Caco-2 (cell line): ENCODE data around the gene STPG2. TPM values are rescaled to one million over a fixed set of nuclear protein-coding genes. Genes with fewer than 3 reads are reported as not detected.

Experiments used
- BruUV-seq: library from RNA; stranded (reverse); fragments of 400-500 nt; replicated peaks from 2 replicates; lab custom pipeline; 2021; lab: Mats Ljungman, UMichigan
- CTCF ChIA-PET: fragments of 300-600 bp; sonication (Branson Sonifier 250); formaldehyde crosslinking; loops from one replicate; lab custom pipeline; 2022; ENCODE audit warnings: antibody characterized with exemption; lab: Charles Lee
- POLR2A ChIA-PET: fragments of 300-600 bp; sonication (Branson Sonifier 250); formaldehyde crosslinking; loops from one replicate; lab custom pipeline; 2022; ENCODE audit warnings: antibody characterized with exemption; lab: Charles Lee
- DNase-seq, 2 experiments: peaks; one replicate each; pipeline versions ENCODE4 v3.0.0 to v3.0.0-alpha.2; 2020 to 2022
- H3K27me3 ChIP-seq: replicated peaks from 2 replicates; pipeline ENCODE4 v1.6.0; 2011; ENCODE audit warnings: low read length; ENCODE audit not compliant: control insufficient read depth, insufficient read depth
- H3K36me3 ChIP-seq: 2 replicates; pipeline ENCODE4 v1.5.1; 2011; ENCODE audit warnings: low read length; ENCODE audit not compliant: control insufficient read depth, insufficient read depth
- H3K4me1 ChIP-seq: fragments of 250-450 bp; sonication (Bioruptor Pico); 2 replicates; pipeline ENCODE4 v1.5.1; 2020; ENCODE audit warnings: mild to moderate bottlenecking
- H3K4me3 ChIP-seq: 2 replicates; pipeline ENCODE4 v1.5.1; 2011; ENCODE audit warnings: low read depth, mild to moderate bottlenecking, control low read depth, low read length
- H3K9me3 ChIP-seq: fragments of 250-450 bp; sonication (Bioruptor Pico); 2 replicates; pipeline ENCODE4 v1.5.1; 2020; ENCODE audit warnings: mild to moderate bottlenecking, moderate library complexity
- H3K27ac Mint-ChIP-seq: one replicate; pipeline ENCODE4 v1.8.0; 2022; ENCODE audit warnings: mixed read lengths; ENCODE audit not compliant: unreplicated experiment
- H3K27me3 Mint-ChIP-seq: one replicate; pipeline ENCODE4 v1.8.0; 2022; ENCODE audit warnings: mixed read lengths; ENCODE audit not compliant: insufficient read depth, unreplicated experiment
- H3K36me3 Mint-ChIP-seq: one replicate; pipeline ENCODE4 v1.8.0; 2022; ENCODE audit warnings: mild to moderate bottlenecking, mixed read lengths; ENCODE audit not compliant: insufficient read depth, unreplicated experiment
- H3K4me1 Mint-ChIP-seq: one replicate; pipeline ENCODE4 v1.8.0; 2022; ENCODE audit warnings: low read depth, mixed read lengths; ENCODE audit not compliant: unreplicated experiment
- H3K4me3 Mint-ChIP-seq: one replicate; pipeline ENCODE4 v1.8.0; 2022; ENCODE audit warnings: mild to moderate bottlenecking, moderate library complexity, mixed read lengths; ENCODE audit not compliant: unreplicated experiment
- H3K9me3 Mint-ChIP-seq: one replicate; pipeline ENCODE4 v1.8.0; 2022; ENCODE audit warnings: mixed read lengths; ENCODE audit not compliant: unreplicated experiment
- CTCF ChIP-seq, 2 experiments: fragments of 200-600 bp in 1 of 2; IDR thresholded peaks; 1 replicate in 1 of 2; 2 replicates in 1 of 2; pipeline versions ENCODE4 v1.5.1 to v1.8.0; 2011 to 2022; ENCODE audit warnings: antibody characterized with exemption in 1 of 2, control low read depth in 1 of 2, inconsistent platforms in 1 of 2, low read depth in 1 of 2, low read length in 1 of 2, mild to moderate bottlenecking in 1 of 2, moderate library complexity in 1 of 2; ENCODE audit not compliant: insufficient read depth in 1 of 2, severe bottlenecking in 1 of 2, unreplicated experiment in 1 of 2
- intact Hi-C: fragments of 100-400 bp; cut with micrococcal nuclease; formaldehyde crosslinking; loops from one replicate; pipeline ENCODE4 v1.10.0; 2022; ENCODE audit not compliant: unreplicated experiment
- total RNA-seq: library from RNA; stranded (reverse); gene quantifications from 2 replicates; pipeline ENCODE4 v1.2.3, GENCODE V29; 2022

The STPG2 gene
- total RNA-seq, 1 experiment from 2014 or later: not detected

- Mint-ChIP-seq H3K4me1 (no peaks in the 10 kb centered on the region), H3K27ac (no peak overlapping the region), H3K9me3 (no peaks in the 10 kb centered on the region), H3K27me3 (peaks cover 12% of the 10 kb centered on the region), H3K36me3 (no peaks in the 10 kb centered on the region), H3K4me3 (no peak overlapping the region)
- TF ChIP-seq CTCF (IDR thresholded peaks at IDR 0.05; ENCODE audit: insufficient read depth in 1 of 2, low read depth in 1 of 2, low read length in 1 of 2, severe bottlenecking in 1 of 2, unreplicated experiment in 1 of 2): no peak
- no peak for DNase-seq
- Histone ChIP-seq H3K9me3 (no peaks in the 10 kb centered on the region), H3K36me3 (no peaks in the 10 kb centered on the region), H3K27me3 (no peaks in the 10 kb centered on the region), H3K4me1 (no peaks in the 10 kb centered on the region), H3K4me3 (no peak overlapping the region)
- no TSS peak for BruUV-seq
- intact Hi-C loops: no loop called here
- ChIA-PET CTCF (no interaction called here), POLR2A (no interaction called here)
Observed at GRCh38 chr4:98102660-98103059, 40.6 kb downstream of the STPG2 start.

GRCh38 chr4:98101988-98102387 lies 41.3 kb downstream of the STPG2 start:
- H3K9me3 Mint-ChIP-seq: no peaks in the 10 kb centered on the region
- Histone ChIP-seq H3K9me3 (no peaks in the 10 kb centered on the region), H3K27me3 (no peaks in the 10 kb centered on the region), H3K4me1 (no peaks in the 10 kb centered on the region), H3K4me3 (no peak overlapping the region), H3K36me3 (no peaks in the 10 kb centered on the region)
- ChIA-PET CTCF (interaction anchor here (0.7 kb wide), 1 partner anchor 281 kb away, joined by 3 read pairs; no protein-coding TSS in a partner anchor), POLR2A (no interaction called here)
- H3K27ac Mint-ChIP-seq: no peak overlapping the region
- TF ChIP-seq CTCF (IDR thresholded peaks at IDR 0.05; ENCODE audit: insufficient read depth in 1 of 2, low read depth in 1 of 2, low read length in 1 of 2, severe bottlenecking in 1 of 2, unreplicated experiment in 1 of 2): no peak
- DNase-seq: no peak
- H3K4me3 Mint-ChIP-seq: no peak overlapping the region
- intact Hi-C loops: no loop called here
- BruUV-seq: no TSS peak
- no peaks in the 10 kb centered on the region for H3K4me1 Mint-ChIP-seq
- H3K36me3 Mint-ChIP-seq: no peaks in the 10 kb centered on the region
- H3K27me3 Mint-ChIP-seq: peaks cover 6% of the 10 kb centered on the region

- no peak for DNase-seq
- Mint-ChIP-seq H3K27me3 (peaks cover 6% of the 10 kb centered on the region), H3K4me1 (no peaks in the 10 kb centered on the region), H3K36me3 (no peaks in the 10 kb centered on the region), H3K4me3 (no peak overlapping the region), H3K27ac (no peak overlapping the region), H3K9me3 (peaks cover 11% of the 10 kb centered on the region)
- CTCF ChIA-PET: no interaction called here
- Histone ChIP-seq H3K4me1 (no peaks in the 10 kb centered on the region), H3K27me3 (no peaks in the 10 kb centered on the region), H3K4me3 (no peak overlapping the region), H3K9me3 (no peaks in the 10 kb centered on the region), H3K36me3 (no peaks in the 10 kb centered on the region)
- TF ChIP-seq CTCF (IDR thresholded peaks at IDR 0.05; ENCODE audit: insufficient read depth in 1 of 2, low read depth in 1 of 2, low read length in 1 of 2, severe bottlenecking in 1 of 2, unreplicated experiment in 1 of 2): no peak
- POLR2A ChIA-PET: interaction anchor here (0.7 kb wide), 1 partner anchor 184 kb away, joined by 3 read pairs; no protein-coding TSS in a partner anchor
- BruUV-seq: no TSS peak
- intact Hi-C loops: no loop called here
Observed at GRCh38 chr4:98098764-98099163, 44.5 kb downstream of the STPG2 start.
